Mucosa of gallbladder (tissue), 1 donor: ENCODE results near the gene DLG2. TPM values are rescaled to one million over a fixed set of nuclear protein-coding genes. Genes with fewer than 3 reads are reported as not detected.

Source experiments
- DNase-seq: peaks from one replicate; pipeline ENCODE4 v3.0.0-alpha.2; 2020; ENCODE audit warnings: low spot score
- total RNA-seq: library from RNA; stranded (reverse); gene quantifications from one replicate; pipeline ENCODE4 v1.2.1, GENCODE V29; 2021
- donor health status: DM: no; HTN: no; CAD: no.

DLG2 gene
- total RNA-seq, 1 donor from 2014 or later = 4.4 TPM

DNA sequence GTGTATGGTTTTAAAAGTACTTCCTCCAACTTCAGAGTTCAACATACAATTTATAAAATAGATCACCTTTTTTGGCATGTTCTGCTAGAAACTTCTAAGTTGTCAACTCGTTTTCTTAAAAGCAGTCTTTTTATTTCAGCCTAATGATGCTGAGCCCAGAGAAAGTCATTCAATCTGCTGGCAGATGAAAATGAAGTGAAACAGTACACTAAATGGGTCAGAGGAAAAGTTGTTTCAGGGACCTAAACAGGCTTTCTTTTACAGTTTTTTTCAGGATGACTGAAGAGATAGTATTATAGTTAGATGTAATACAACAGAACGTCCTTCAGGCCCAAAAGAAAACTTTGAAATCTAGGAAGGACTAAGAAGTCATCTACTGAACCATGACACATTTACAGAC lies 1498.3 kb downstream of the DLG2 start:
- DNase-seq = no peak

DNA sequence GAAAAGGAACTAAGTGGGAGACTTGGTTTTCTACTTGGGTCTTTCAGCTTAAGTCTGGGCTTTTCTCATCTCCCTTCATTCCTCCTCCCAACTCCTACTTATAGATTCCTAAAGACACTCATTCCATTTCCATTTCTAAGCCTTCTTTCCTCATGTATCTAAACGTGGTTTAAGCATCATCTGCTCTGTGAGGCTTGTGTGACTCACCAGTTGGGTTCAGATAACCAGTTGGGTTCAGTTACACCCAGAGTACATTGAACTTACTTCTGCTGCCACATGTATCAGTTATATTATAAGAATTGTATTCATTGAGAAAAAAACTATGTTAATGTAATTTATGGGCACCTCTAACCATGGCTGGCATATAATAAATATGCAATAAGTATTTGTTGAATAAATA lies 1509.8 kb downstream of the DLG2 start:
- DNase-seq = no peak

DNA sequence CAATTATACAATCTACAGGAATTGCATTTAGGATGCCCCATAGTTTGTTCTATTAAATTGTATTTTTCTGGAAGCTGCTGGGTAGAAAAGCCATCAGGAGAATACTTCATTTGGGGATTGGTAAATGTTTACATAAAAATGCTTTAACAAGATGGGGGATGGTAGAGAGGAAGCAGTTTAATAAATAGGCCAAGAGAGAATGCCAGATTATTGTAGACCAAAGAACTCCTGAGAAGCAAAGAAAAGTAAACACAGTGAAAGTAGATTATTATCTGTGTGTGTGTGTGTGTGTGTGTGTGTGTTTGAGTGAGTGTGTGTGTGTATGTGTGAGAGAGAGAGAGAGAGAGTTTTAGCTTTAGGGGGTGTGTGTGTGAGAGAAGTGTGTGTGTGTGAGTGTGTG lies 1520.6 kb downstream of the DLG2 start:
- DNase-seq = no peak

DNA sequence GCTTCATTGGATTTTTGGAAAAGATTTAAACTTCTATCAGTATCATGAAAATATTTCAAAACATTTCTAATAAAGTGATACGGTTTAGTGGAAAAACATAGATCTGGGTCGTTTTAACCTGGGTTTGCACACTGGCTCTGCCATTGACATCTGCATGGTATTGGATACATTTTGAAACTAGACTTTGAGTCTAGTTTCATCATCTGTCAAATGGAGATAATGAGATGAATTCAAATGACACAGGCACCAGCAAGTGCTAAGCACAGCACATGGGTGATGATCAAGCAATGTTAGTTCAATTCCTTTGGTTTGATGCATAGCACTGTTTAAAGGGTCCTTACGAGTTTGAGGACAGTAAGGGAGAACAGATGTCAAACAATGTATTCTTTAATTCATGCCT lies 1522.0 kb downstream of the DLG2 start:
- no peak for DNase-seq

DNA sequence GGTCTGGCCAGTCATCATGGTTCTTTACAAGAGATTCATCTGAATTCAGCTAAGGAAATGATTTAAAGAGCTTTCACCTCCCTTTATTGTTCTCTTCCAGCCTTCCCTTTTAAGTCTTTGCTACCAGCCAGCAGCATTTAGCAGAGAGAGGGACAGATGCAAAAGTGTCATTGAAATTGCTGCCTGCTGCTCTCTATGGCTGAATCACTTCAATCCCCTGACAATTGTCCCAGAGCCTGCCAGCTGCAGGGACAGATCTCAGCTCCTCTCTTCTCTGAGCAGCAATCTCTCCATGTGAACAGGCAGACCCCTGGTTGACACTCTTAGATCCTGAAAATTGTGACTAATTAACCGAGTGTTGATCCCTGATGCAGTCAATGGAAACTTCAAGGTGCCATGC lies 1524.0 kb downstream of the DLG2 start:
- no peak for DNase-seq

DNA sequence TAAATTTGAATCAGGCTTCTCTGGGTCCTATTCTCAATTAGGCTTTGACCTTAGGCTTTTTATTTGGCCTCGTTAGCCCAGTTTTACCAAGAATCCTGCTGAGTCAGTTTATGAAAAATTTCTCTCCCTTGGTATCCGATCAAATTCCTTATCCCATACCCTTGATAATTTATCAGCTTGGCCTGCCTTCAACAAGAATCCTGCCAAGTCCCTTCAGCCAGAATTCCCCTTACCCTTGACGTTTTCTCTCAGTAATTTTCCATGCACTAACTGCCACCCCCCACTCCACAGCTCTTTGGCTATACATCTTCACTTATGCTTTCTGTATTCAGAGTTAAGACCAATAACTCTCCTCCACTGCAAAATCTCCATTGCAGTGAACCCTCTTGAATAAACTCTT lies 1530.0 kb downstream of the DLG2 start:
- DNase-seq = no peak

DNA sequence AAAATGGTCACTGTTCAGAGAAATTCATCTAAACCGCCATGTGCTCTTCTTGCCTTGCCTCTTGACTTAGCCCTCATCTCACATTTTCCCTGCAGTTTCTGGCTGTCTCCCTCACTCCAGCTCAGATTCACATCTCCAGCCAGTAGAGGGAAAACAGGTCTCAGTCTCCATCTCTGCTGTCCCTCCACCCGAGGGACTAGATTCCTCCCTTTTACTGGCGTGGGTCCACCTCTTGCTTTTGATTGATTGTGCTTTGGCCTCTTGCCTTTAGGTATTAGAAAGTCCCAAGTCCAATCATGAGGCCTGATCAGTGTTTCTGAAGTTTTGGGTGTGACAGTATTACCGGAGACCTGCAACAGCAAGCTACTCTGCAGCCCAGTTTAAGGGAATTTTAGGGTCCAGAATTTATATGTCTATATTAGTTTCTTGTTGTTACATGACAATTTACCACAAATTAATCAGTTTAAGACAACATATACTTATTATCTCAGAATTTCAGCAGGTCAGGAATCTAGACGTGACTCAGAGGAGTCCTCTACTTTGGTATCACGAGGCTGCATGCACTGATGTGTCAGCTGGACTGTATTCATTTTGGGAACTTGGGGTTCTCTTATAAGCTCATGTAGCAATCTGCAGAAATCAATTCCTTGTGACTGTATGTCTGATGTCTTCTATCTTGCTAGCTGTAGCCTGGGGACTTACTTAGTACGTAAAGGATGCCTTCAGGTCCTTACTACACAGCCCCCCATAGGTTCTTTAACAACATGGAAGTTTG lies 1535.7 kb downstream of the DLG2 start:
- DNase-seq = peak; percentile 53

DNA sequence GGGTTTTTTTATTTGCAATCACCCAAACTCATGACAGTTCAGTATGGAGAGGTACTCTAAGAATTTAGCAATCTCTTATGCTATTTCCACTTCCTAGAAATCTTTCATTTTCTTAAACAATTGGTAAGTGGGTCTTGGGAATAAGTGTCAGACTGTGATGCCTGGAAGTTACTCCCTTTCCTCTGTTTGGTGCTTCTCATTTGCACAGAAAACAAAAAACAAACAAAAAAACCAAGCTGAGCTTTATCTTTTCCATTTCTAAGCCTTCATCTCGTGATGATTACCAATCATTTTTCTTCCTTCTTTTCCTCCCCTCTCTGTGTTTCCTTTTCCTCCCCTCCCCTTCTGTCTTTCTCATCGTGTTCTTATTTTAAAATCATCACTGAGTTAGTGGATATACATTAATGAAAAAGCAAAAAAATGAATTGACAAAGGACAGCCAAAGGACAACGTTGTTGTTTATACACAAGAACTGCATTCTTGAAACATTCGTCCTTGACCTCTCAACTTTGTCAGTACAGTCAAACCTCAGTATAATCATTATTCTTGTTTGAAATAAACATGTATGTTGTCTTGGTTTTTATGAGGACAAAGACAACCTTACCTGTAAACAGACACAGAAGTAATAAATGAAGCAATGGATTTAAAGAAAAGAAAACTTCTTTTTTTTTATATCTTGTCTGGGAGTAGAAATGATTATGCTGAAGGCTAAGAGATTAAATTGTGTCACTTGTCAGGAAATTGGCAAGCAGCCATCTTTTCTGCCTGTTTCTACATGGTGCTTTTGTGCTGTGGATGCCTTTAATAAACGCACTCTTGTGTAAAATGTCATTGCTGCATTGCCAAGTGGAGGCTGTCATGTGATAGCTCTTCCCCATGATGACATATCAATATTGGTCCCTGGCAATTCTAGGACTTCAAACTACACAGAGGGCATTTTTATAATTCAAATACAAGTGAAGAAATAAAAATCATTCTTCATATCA lies 1537.8 kb downstream of the DLG2 start:
- peak; percentile 34 for DNase-seq

DNA sequence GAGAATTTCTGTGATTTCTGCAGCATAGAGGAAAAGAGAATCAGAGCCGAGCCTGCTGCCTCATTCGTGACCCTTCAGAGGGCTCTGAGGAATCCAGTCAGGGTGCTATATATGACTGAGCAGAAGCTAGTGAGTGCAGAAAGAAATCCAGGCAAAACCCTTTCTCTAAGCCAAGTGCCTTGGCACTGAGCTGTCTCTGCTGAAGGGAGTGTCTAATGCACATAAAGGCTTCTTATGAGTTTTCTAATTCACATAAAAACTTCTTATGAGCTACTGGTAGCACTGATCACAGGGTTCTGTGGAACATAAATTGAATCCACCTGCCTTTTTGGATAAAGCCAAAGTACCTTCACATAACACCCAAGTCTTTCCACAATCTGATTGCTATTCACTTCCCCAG lies 1555.3 kb downstream of the DLG2 start:
- no peak for DNase-seq

DNA sequence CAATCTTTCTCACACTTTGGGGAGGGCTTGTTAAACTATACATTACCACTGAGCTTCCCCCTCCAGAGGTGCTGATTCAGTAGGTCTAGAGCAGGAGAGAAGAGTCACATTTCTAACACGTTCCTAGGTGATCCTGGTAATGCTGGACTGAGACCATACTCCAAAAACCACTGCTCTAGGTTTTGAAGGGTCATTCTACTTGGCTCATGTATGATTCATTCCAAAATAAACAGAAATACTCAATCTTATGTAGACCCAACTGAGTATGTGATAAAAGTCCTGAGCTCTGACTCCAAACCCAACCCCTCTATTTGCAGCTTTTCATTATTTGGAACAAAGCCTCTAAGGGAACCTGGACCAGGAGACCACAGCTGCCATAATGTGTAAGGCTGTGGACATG lies 1558.1 kb downstream of the DLG2 start:
- DNase-seq = no peak

DNA sequence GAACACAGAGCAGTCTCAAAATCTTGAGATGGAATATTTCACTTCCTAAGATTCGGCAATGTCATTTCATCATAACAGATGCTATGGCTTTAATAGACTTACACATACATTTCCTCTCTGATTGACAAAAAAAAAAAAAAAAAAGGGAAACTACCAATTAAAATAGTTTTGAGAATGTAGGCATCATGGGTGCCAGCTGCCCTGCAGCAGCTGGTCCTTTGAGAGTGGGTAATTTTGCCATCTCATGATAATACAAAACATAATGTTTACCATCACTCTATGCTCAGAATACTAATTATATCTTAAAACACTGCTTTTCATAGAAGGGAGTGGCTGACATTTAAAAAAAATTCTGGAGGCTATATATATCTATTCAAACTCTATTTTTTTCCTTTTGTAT lies 1565.4 kb downstream of the DLG2 start:
- DNase-seq = no peak

DNA sequence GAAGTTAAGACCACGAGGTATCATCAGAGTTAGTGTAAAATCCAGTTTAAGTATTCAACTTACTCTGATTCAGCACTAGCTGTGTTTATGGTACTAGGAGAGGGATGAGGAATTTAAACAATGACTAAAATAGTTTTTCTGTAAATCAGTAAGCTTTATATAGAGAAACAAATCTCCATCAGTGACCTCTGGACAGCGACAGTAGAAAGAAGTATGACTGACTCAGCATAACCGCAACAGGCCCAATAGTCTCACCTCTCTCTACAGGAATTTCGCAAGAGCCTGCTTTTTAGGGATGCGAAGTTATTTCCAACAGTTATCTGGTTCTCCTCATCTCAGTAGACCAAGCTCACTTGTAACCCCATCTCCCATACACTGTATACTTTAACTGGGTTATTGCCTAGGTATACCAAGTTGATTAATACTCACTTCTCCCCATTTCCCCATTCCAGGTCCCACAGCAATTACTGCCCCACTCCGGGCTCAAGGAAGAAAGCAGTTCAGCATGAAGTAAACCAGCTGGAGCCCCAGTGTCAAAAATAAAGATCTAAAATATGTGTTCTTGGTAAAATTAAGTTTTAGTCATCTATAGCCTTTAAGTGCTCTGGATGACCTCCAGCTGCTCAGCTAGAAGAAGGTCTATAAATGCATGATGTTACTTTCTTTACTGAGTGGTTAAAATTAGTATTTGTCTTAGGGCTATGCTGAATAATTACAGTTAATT lies 1570.3 kb downstream of the DLG2 start:
- DNase-seq = no peak

DNA sequence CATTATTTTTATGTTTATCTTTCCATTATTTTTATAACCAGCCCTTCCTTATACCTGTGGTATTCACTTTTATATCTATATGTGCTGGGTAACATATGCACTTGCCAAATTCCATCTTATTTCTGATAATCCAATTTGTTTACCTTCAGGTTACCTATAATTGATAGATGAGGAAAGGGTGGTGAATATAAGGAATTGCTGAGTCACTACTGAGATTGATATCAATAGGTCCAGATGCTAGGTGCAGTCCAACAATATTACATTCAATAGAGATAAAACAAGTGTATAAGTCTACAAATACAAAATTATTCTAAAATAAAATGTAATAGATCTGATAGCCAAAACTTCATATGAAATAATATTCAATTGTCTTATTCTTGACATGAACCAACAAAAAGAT lies 1582.0 kb downstream of the DLG2 start:
- DNase-seq = no peak

DNA sequence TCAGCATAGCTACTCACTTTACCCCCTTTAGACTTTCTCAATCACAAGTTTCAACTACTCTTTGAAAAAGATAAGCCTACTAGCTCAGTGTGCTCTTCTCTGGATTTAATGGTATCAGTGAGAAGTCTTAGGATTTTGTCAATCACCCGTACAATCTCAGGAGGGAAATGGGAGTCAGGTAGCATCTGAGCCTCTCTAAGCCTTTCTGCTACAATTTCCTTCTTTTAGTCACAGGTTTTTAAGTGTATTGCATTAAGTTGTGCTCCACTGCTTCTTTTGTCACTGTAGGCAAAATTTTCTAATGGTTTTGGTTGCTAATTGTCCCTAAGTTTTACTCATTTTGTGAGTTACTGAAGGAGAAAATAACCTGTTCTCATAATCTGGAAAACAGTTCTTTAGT lies 1582.4 kb downstream of the DLG2 start:
- no peak for DNase-seq

DNA sequence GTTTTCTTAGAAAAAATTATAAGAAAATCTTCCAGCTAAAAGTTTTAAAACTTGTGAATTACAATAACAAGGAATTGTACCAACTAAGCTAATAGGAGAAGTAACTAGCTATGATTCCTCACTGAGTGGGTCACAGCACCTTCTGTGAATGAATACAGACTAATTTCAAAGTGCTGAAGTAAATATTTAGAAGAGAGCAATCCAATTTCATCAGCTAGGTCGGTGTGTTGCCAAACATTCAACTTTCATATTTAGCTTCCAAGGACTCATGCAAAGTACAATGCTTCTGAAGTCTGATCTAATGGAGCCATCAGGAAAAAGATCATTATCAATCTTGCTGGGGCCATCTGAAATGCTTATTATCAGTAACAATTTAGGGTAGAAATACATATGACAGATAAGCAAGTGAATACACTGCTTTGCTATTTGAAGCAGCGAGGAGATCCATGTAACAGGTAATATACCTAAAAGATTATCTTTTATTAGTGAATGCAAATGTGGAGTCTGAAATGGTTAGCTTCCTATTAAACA lies 1590.4 kb downstream of the DLG2 start:
- no peak for DNase-seq

DNA sequence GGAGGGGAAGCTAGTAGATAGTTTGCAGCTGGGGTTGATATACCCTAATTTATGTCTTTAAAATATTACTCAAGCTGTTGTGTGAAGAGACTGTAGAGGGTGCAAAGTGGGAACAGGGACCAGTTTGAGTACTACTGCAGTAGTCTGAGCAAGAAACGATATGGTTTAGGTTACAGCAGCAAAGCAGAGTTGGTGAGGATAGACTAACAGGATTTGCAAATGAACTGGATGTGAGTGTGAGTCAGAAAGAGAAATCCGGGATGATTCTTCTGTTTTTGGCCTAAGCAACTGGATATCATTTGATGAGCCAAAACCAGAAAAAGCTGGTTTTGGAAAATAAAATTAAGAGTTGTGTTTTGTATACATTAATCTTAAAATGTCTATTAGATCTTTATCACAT lies 1591.5 kb downstream of the DLG2 start:
- no peak for DNase-seq

DNA sequence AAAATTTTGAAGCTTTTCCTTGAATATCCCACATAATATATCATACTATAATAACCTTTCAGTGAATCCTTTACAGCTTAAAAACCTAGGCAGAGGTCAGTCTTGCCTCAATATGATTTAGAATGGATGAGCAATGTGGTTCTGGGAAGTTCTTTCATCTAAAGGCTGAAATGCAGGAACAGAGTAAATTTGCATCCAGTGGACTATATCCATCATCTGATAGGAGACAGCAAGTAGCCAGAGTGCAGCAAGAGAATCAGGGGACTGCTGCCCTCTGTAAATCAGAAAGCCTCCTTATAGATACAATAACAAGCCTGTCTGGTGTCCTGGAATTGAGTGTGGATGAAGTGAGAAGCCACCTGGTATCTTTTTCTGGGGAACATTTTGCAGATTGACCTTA lies 1592.7 kb downstream of the DLG2 start:
- no peak for DNase-seq

DNA sequence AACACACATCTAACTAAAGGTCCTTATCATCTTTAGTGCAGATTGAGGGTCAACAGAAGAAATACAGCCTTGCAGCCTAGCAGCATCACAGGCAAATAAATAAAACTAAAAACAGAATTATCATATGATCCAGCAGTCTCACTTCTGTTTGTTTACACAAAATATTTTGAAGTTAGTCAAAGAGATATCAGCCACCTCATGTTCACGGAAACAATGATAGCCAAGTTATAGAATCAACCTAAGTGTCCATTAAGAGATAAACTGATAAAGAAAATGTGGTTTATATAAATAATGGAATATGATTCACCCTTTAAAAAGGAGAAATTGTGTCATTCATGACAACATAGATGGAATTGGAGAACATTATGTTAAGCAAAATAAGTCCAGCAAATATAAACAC lies 1602.9 kb downstream of the DLG2 start:
- no peak for DNase-seq

DNA sequence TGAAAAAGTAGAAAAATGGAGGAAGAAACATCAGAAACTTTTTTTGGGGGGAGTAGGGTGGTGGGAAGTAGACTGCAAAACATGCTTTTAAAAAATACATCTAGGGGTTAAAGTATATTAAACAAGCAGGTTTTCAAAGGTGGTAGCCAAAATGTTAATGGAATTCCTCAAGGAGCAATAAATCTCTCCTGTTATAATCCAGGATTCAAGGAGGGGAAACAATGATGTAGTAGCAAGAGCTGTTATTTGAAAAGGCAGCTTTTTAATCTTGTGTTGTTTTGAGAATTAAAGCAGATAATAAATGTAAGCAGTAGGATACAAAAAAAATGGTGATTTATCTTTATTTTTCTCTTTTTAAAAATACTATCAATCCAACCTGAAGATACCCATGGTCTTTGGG lies 1604.4 kb downstream of the DLG2 start:
- DNase-seq = no peak

DNA sequence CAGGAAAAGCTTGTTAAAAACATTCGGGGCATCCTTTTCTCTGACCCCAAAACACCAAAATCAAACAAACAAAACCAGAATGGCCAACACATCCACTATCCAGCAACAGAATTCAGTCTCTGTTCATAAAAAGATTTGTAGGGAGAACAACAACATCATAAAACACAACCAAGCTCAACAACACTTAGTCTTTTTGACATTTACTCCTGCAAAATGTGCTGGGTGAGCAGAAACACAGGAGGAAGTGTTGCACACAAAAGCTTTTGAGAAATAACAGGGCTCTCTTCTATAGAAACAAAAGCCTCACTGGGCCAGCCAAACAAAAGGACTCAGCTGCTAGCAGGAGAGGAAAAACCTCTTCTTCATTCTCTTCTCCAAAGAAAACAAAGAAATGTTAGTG lies 1604.9 kb downstream of the DLG2 start:
- no peak for DNase-seq

DNA sequence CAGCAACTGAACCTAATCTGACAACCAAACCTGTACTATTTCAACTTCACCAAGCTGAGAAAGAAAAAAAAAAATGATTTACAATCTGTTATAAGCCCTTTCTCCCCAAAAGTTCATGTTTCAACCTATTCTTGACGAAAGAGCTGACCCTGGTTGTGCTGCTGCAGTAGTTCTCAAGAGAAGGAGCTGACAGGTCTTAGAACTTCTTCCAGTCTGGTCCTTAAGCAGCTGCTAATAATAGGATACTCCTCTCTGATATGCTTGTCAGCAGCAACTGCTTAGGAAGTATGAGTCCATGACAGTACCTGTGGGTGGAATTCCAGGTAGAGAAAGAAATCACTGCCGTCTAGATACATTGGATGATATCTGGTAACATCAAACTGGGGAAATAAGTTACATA lies 1605.9 kb downstream of the DLG2 start:
- DNase-seq = no peak

DNA sequence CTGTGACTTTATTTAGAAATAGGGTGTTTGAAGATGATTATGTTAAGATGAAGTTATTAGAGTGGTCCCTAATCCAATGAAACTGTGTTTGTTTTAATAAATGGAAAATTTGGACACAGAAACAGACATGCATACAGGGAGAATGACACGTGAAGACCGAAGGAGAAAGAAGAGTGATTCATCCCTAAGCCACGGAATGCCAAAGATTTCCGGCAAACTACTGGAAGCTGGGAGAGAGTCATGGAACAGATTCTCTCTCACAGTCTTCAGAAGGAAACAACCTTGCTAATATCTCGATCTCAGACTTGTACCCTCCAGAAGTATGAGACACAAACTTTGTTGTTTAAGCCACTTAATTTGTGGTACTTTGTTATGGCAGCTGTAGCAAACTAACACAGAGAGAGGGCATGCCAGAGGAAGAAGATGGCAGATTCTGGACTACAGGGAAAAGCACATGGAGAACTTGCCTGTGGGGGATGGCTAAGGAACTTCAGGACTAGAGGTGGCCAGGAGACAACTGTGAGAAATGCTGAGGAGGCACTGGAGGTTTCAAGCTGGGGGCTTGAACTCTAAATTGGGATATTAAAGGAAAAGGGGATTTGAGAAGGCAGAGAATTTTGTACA lies 1607.5 kb downstream of the DLG2 start:
- DNase-seq = no peak
